Thyroid gland (tissue), 4 donors: ENCODE measurements around the gene PCGF3.

Source experiments
- POLR2A ChIP-seq, 2 donors: fragments of 450-650 bp; IDR thresholded peaks; one replicate each; pipeline ENCODE4 v1.6.1; 2017; ENCODE audit warnings: antibody characterized with exemption in 2 of 2, mild to moderate bottlenecking in 2 of 2, moderate library complexity in 1 of 2
- TF ChIP-seq, protein P1 (sequence below), 6 experiments: fragments of 200-600 bp in 3 of 6; fragments of 450-650 bp in 3 of 6; sonication (generic) in 3 of 6; IDR thresholded peaks; one replicate each; pipeline ENCODE4 v1.5.1; 2016 to 2019; ENCODE audit warnings: antibody characterized with exemption in 6 of 6, mild to moderate bottlenecking in 2 of 6, inconsistent platforms in 1 of 6, moderate library complexity in 1 of 6

GRCh38 chr4:772776-773175 is 67.1 kb downstream of the PCGF3 start:
- TF ChIP-seq, protein P1, sequence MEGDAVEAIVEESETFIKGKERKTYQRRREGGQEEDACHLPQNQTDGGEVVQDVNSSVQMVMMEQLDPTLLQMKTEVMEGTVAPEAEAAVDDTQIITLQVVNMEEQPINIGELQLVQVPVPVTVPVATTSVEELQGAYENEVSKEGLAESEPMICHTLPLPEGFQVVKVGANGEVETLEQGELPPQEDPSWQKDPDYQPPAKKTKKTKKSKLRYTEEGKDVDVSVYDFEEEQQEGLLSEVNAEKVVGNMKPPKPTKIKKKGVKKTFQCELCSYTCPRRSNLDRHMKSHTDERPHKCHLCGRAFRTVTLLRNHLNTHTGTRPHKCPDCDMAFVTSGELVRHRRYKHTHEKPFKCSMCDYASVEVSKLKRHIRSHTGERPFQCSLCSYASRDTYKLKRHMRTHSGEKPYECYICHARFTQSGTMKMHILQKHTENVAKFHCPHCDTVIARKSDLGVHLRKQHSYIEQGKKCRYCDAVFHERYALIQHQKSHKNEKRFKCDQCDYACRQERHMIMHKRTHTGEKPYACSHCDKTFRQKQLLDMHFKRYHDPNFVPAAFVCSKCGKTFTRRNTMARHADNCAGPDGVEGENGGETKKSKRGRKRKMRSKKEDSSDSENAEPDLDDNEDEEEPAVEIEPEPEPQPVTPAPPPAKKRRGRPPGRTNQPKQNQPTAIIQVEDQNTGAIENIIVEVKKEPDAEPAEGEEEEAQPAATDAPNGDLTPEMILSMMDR (IDR thresholded peaks at IDR 0.05): no peak
- no peak for TF ChIP-seq POLR2A (IDR thresholded peaks at IDR 0.05)
